ENCODE measurements around the gene NIPSNAP3A. TPM values are rescaled to one million over a fixed set of nuclear protein-coding genes. Genes with fewer than 3 reads are reported as not detected.
A peak's percentile ranks its signal among the peaks of the same experiment; 100 is the strongest.

NIPSNAP3A gene
- polyA plus RNA-seq, 1 donor (not counting 4 experiments of a cell fraction or from before 2014, with no cell fraction given): 48.0 TPM

DNA sequence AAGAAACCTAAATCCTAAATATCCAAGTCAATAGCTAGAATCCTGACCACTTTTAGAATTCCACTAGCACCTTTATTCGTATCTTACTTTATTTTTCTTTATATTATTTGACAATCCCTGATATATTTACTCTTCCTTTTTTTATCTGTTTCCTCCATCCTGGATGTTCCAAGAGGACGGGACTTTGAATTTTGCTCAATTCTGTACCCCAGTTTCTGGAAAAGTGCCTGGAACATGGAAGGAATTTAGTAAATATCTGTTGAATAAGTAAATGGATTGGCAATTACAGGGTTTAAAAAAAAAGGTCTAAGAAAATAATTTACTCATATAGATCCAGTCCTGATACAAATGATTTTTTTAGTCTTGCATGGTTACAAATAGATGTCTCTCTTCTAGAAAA lies 1.2 kb upstream of the NIPSNAP3A start:
- no peak overlapping the region for H3K27ac ChIP-seq (ENCODE audit: control insufficient read depth, insufficient read depth, low read length)
- H3K4me3 ChIP-seq (ENCODE audit: control insufficient read depth in 2 of 3, extremely low read depth in 1 of 3, insufficient read depth in 2 of 3, low read depth in 1 of 3, low read length in 3 of 3): no peak overlapping the region

DNA sequence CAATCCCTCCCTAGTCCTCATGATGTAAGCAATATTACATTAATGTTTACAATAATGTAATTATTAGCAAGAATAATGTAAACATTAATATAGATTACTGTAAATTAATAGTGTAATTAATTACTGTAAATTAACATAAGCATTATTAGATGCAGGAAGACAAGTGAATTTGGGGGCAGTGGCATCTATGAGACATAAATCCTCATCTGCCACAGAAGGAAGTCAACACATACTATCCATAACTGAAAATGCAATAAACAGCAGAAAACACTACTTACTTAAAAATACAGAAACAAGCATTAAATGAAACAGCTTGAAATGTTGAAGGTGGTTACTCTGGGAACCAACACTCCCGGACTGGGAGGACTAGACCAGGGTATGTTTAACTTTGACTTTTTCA lies 685 bp upstream of the NIPSNAP3A start:
- H3K4me1 ChIP-seq (ENCODE audit: control insufficient read depth, extremely low read depth, insufficient read depth, low read length): peaks cover 7% of the 10 kb centered on the region
- no peak for FAIRE-seq

More for the DNA sequence above, 1.2 kb upstream of the NIPSNAP3A start:
- no peaks in the 10 kb centered on the region for H3K27me3 ChIP-seq (ENCODE audit: control insufficient read depth, extremely low read depth, insufficient read depth, low read length)
- no peak overlapping the region for H3K9ac ChIP-seq (ENCODE audit: control insufficient read depth, extremely low read depth, insufficient read depth, low read length)
- no peaks in the 10 kb centered on the region for H4K20me1 ChIP-seq (ENCODE audit: control insufficient read depth, extremely low read depth, insufficient read depth, low read length)
- no peak for TF ChIP-seq EZH2 (IDR thresholded peaks at IDR 0.05; ENCODE audit: low read length)
- TF ChIP-seq, protein P1, sequence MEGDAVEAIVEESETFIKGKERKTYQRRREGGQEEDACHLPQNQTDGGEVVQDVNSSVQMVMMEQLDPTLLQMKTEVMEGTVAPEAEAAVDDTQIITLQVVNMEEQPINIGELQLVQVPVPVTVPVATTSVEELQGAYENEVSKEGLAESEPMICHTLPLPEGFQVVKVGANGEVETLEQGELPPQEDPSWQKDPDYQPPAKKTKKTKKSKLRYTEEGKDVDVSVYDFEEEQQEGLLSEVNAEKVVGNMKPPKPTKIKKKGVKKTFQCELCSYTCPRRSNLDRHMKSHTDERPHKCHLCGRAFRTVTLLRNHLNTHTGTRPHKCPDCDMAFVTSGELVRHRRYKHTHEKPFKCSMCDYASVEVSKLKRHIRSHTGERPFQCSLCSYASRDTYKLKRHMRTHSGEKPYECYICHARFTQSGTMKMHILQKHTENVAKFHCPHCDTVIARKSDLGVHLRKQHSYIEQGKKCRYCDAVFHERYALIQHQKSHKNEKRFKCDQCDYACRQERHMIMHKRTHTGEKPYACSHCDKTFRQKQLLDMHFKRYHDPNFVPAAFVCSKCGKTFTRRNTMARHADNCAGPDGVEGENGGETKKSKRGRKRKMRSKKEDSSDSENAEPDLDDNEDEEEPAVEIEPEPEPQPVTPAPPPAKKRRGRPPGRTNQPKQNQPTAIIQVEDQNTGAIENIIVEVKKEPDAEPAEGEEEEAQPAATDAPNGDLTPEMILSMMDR (optimal IDR thresholded peaks at IDR 0.05 in 1 of 3, IDR thresholded peaks at IDR 0.05 in 1 of 3, conservative IDR thresholded peaks at IDR 0.05 in 1 of 3; ENCODE audit: extremely low read depth in 1 of 3, insufficient read depth in 2 of 3, low read length in 3 of 3): no peak
- dilution Hi-C loops (cut with MboI; ENCODE audit: extremely low pct_ligation_motif_present, low sequenced_read_pairs): no loop called here
- no peak for DNase-seq (ENCODE audit: low read depth, low spot score)
- no peak overlapping the region for H3K4me2 ChIP-seq (ENCODE audit: control insufficient read depth, extremely low read depth, insufficient read depth, low read depth, low read length)
- no peaks in the 10 kb centered on the region for H3K9me3 ChIP-seq (ENCODE audit: control insufficient read depth, low read depth, low read length)
- H3K79me2 ChIP-seq (ENCODE audit: control insufficient read depth, insufficient read depth, low read length): peaks cover 9% of the 10 kb centered on the region
- H3K9me1 ChIP-seq (ENCODE audit: control insufficient read depth, extremely low read depth, insufficient read depth, low read length): no peaks in the 10 kb centered on the region
- FAIRE-seq: no peak
- no peak overlapping the region for H2AFZ ChIP-seq (ENCODE audit: control insufficient read depth, low read length)
- H3K4me1 ChIP-seq (ENCODE audit: control insufficient read depth, extremely low read depth, insufficient read depth, low read length): peaks cover 7% of the 10 kb centered on the region
- H3K36me3 ChIP-seq (ENCODE audit: control insufficient read depth in 2 of 2, extremely low read depth in 1 of 2, insufficient read depth in 2 of 2, low read length in 2 of 2): no peaks in the 10 kb centered on the region

More for the DNA sequence above, 685 bp upstream of the NIPSNAP3A start:
- Histone ChIP-seq H3K79me2 (ENCODE audit: control insufficient read depth, insufficient read depth, low read length) (peaks cover 9% of the 10 kb centered on the region), H4K20me1 (ENCODE audit: control insufficient read depth, extremely low read depth, insufficient read depth, low read length) (no peaks in the 10 kb centered on the region), H3K4me2 (ENCODE audit: control insufficient read depth, extremely low read depth, insufficient read depth, low read depth, low read length) (peak overlapping the region; percentile 84), H3K9me1 (ENCODE audit: control insufficient read depth, extremely low read depth, insufficient read depth, low read length) (no peaks in the 10 kb centered on the region), H3K36me3 (ENCODE audit: control insufficient read depth in 2 of 2, extremely low read depth in 1 of 2, insufficient read depth in 2 of 2, low read length in 2 of 2) (no peaks in the 10 kb centered on the region), H3K4me3 (ENCODE audit: control insufficient read depth in 2 of 3, extremely low read depth in 1 of 3, insufficient read depth in 2 of 3, low read depth in 1 of 3, low read length in 3 of 3) (peak overlapping the region; percentile 80 to 91 (median 90)), H3K27ac (ENCODE audit: control insufficient read depth, insufficient read depth, low read length) (peak overlapping the region; percentile 87), H3K9me3 (ENCODE audit: control insufficient read depth, low read depth, low read length) (no peaks in the 10 kb centered on the region), H3K9ac (ENCODE audit: control insufficient read depth, extremely low read depth, insufficient read depth, low read length) (peak overlapping the region; percentile 92), H2AFZ (ENCODE audit: control insufficient read depth, low read length) (peak overlapping the region; percentile 80), H3K27me3 (ENCODE audit: control insufficient read depth, extremely low read depth, insufficient read depth, low read length) (no peaks in the 10 kb centered on the region)
- no peak for TF ChIP-seq EZH2 (IDR thresholded peaks at IDR 0.05; ENCODE audit: low read length)
- TF ChIP-seq, protein P1 (optimal IDR thresholded peaks at IDR 0.05 in 1 of 3, IDR thresholded peaks at IDR 0.05 in 1 of 3, conservative IDR thresholded peaks at IDR 0.05 in 1 of 3; ENCODE audit: extremely low read depth in 1 of 3, insufficient read depth in 2 of 3, low read length in 3 of 3): no peak
- no peak for DNase-seq (ENCODE audit: low read depth, low spot score)
- dilution Hi-C loops (cut with MboI; ENCODE audit: extremely low pct_ligation_motif_present, low sequenced_read_pairs): no loop called here
